ENCODE measurements around the gene GRAMD4.

The GRAMD4 gene

DNA sequence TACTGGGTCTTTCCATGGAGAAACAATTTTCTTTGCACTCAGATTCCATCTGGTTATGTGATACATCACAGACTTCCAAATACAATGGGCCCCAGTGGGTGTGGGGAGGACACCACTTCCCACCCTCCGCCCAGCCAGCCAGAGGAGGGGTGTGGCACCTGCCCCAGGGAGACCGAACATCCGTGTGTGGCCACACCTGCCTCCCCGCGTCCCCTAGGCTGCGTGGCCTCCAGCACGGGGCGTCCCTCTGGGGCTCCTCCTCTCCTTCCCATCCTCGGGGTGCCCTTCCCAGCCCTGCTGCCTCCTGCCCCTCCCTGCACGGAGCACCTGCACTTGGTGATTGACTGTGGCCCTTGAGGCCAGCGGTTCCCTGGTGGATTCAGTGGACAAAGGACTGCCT, 68.8 kb downstream of the GRAMD4 start:
- DNase-seq (ENCODE audit: low read depth): no peak

DNA sequence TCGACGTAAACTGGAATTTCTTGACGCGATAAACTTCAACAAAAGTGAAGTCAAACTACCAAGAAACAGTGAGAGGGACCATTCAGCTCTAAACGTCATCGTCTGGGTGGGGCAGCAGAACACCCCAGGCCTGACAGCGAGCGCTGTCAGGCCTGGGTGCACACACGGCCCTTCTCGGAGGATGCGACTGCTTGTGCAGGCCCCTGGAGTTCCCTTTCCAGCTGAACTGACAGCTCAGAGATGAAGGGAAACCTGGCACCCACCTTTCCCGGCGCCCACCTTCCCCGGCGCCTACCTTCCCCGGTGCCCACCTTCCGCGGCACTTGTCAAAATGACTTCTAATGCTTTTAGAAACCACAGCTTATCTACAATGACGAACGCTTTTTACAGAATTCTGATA, 70.0 kb downstream of the GRAMD4 start:
- no peak for DNase-seq (ENCODE audit: low read depth)

GRCh38 chr22:46691571-46691970, 71.4 kb downstream of the GRAMD4 start:
- DNase-seq (ENCODE audit: low read depth): no peak

DNA sequence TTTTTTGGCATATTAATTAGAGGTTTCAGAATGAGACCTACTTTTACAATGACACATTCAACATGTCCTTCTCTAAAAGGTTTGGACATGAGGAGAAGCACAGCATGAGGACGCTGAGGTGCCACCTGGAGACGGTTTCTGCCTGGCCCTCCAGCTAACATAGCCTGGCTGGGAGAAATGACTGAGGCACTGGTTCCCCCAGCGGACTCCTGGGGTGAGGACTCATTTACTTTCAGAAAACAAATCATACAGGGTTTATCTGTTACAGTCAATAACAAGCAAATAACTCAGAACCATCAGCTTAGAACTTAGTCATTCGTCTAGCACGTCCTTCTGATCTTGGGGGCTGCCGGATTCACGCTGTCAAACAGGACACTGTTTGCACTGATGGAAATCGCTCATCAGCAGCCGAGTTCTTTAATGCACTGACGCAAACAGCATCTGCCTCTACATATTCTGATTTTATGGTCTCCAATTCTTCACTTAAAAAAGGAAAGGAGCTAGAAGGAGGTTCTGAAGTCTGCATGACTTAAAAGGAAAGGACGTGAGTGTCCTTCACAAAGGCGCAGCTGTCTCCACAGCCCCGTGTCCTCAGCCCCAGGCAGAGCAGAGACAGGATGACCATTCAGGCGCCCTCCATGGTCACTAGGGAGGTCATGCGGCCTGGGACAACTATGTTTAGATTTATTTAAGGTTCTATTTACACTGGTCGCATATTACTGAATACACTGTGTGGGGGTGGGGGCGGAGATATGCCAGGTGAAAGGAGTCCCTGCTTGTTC, 73.6 kb downstream of the GRAMD4 start:
- DNase-seq (ENCODE audit: low read depth): no peak

DNA sequence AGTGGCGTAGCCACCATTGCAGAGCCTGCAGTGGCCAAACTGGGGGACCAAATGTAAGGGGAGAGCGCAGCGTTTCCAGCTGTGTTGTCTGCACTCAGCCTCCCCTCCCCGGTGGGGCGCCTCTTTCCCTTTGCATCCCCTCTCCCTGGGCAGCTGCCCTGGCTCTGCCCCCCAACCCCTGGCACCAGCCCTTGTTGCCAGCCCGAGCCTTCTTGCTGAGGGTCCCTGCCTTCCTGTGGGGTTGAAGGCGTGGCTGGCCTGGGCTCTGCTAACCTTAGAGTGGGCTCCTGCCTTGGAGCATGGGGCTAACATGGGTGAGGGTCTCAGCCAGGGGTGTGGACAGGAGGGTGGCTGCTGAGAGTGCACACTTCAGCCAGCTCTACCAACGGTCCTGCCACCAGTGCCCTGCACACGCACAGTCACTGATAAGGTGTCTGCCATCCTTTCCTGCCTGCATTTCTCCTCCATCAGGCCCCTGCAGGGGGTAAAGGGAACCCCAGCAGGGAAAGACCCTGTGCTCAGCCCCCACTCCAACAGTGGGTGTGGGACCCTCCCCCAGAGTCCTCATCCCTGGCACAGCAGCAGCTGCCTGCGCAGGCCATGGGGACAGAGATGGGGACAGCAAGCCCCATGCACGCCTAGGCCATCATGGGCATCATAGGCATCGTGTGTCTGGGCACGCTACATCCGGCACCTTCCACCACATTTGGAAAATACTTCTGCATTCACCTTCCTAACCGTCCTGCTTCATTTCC, 74.4 kb downstream of the GRAMD4 start:
- no peak for DNase-seq (ENCODE audit: low read depth)

DNA sequence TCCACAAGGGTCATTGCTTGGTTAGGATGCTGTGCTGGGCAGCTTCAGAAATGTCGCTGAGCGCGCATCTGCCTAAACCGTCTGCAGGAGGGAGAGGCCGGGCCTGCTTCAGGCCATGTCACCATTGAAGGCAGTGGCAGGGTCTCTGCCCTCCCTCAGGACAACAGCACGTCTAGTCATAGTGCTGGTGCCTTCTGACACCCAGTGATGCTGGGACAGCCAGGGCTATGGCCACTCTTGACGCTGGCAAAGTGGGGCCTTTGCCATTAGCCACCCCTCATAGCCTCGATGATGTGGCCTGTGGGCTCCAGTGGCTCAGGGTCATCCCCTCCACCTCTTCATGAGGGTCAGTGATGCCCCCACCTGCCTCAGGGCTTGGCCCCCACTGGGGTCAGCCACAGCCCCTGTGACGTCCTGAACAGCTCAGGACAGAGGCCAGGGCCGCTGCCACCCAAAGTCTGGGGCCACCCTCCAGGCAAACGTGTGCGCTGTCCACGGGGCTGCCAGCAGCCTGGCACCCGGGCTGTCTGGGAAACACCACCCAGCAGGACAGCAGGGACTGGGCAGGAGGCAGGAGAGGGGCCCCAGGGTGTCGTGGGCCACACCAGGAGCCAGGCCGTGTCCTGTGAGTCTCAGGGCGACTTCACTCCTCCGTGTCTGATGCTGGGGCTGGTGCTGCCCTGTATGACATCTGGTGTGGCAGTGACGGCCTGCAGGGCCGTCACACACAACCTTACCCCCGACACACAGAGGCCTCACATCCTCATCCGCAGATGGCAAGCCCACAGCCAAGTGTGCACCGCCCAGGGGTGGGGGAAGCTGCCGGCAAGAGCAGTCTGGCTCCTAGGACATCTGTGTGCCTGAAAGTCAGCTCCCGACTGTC, 75.4 kb downstream of the GRAMD4 start:
- no peak for DNase-seq (ENCODE audit: low read depth)

GRCh38 chr22:46696229-46696518, 76.0 kb downstream of the GRAMD4 start:
- no peak for DNase-seq (ENCODE audit: low read depth)

GRCh38 chr22:46696614-46697013, 76.4 kb downstream of the GRAMD4 start:
- DNase-seq (ENCODE audit: low read depth): no peak

DNA sequence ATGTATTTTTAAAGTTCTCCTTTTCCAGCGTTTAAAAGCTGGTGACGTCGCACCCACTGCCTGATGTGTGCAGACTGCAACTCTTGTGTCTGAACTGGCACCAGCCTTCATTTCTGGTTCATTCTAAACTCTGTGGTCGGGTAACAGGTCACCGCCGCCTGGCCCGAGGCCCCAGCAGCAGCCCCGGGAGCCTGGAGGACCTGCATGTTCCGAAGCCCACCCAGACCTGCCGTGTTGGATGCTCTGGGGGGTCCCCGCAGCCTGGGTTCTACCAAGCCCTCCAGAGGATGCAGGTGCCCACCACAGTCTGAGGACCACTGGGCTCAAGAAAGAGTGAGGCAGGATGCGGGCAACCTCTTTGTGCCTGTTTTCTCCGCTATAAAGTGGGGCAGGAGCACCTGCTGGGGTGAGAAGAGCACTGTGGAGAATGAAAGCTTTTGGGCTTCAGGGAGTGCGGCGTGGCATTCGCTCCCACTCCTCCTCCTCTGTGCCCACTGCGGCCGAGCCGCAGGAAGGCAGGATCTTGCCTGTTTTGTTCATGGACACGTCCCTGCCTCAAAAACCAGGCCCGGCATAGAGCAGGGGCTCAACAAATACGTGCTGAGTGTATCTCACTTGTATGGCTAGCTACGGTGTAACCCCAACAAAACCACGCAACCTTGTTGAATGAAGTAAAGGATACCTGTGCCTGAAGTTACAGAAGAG, 77.8 kb downstream of the GRAMD4 start:
- DNase-seq (ENCODE audit: low read depth): no peak

DNA sequence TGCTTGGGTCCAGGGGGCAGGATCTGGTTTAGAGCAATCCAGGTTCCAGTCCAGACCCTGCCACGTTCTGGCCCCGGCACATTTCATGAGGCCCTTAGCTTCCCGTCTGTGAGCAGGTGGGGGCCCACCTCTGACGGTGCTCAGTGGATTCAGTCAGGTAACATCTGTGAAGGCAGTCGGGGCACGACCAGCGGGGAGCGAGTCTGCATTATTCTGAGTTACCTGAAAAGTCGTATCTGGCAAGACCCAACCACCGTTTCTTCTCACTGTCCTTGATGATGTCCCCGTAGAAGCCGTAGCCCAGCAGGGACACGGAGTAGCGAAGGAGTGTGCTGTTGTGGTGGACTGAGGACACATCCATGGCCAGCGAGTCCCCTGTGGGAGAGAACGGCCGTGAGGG, 78.9 kb downstream of the GRAMD4 start:
- no peak for DNase-seq (ENCODE audit: low read depth)

- no peak for DNase-seq (ENCODE audit: low read depth)
Observed at GRCh38 chr22:46701262-46701661, 81.1 kb downstream of the GRAMD4 start.

DNA sequence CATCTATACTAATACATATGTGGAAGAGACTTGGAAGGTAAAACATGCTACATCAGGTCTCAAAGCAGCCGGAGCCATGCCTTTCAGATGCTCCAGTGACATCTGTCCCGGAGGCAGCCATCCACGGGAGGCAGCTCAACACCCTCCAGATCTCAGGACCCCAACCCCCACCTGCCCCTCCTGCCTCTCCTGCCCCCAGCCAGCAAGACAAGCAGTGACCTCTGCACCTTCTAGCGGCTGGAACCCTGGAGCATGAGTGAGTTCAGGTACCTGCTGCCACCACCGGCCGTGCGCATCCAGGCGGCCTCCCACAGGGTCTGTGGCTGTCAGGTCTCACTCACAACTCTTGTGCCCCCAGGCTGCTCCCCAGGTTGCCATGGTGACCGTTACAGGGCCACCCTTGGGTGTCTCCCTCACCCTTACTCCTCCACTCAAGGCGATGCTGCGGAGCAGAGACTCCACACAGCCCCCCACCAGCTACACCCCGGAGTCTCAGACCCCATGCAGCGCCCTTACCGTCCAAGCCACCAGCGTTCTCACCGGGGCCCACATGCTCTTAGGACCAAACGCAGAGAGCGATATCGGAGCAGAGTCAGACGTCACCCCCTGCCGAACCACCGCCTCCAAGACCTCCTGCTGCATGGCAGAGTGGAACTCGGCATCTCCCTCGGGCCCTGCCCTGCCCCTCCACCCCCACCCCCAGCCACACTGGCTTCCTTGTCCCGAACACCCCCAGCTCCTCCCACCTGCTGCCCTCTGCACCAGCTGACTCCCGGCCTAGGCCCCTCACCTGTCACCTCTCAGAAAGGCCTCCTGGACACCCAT, 83.2 kb downstream of the GRAMD4 start:
- no peak for DNase-seq (ENCODE audit: low read depth)

GRCh38 chr22:46703996-46704370, 83.8 kb downstream of the GRAMD4 start:
- no peak for DNase-seq (ENCODE audit: low read depth)

DNA sequence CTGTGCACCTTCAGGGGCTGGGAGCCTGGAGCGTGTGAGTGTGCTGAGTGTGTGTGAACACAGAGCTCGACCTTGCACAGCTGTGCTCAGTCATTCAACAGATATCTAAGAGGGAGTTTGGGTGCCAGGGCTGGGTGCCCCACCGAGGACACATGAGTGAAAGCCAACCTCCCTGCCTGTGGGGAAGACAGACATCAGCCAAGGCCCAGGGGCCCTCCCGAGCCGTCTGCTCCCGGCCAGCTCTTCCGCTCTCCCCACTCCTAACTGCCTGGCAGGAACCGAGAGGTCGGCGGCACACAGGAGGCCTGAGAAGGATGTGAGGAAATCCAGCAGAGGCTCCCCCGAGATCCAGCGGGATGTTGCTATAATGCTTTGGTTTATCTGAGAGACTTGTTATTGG, 85.9 kb downstream of the GRAMD4 start:
- no peak for DNase-seq (ENCODE audit: low read depth)

DNA sequence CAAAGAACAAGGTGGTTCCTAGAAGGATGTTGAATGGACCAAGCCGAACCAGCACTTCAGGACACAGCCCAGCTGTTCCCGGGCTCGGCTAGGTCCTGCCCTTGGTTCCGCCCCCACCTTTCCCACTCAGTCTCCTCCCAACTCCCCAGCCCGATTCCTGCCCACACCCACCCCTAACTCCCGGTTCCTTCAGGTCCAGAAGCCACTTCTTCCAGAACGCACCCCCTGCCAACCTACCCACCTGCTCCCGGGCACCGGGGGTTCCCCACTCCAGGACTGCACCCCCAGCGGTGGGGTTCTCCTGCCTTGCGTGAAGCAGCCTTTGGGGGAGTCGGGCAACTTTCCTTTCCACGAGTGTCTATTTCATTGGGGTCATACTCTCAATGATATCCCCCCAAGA, 87.1 kb downstream of the GRAMD4 start:
- DNase-seq (ENCODE audit: low read depth): no peak

GRCh38 chr22:46707827-46708570, 87.8 kb downstream of the GRAMD4 start:
- DNase-seq (ENCODE audit: low read depth): no peak

GRCh38 chr22:46708766-46709330, 88.7 kb downstream of the GRAMD4 start:
- no peak for DNase-seq (ENCODE audit: low read depth)

DNA sequence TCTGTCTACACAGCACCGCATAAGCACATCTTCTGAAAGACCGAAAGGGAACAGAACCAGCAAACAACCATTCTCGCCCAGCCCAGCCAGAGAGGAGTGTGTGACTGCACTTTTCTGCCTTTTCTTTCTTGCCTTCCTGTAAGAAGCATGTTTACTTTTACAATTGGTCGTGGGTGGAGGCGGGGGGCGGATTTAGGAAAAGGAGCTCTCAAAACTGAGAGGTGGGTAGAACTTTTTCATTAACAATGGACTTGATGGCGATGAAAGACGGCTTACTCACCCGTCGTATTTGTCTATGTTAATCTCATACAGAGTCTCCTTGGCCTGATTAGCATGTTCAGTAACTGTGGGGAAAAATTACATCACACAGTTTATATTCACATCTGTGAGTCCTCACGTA, 90.6 kb downstream of the GRAMD4 start:
- no peak for DNase-seq (ENCODE audit: low read depth)

DNA sequence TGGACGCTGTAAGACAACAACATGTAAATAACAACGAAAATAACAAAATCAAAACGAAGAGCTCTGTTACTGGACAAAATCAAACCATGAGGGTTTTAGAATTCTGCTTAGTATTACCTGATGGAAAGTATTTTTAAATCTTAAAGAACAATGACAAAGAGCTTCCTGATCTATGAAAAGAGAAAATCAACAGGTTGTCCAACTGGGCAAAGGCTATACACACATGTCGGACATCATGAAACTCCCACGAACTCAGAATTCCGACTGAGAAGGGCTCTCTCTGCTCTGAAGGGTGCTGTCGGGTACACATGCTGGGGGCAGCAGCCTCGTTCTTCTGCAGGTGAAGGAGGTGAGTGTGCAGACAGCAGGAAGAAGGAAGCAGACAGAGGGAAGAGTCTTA, 92.1 kb downstream of the GRAMD4 start:
- no peak for DNase-seq (ENCODE audit: low read depth)

DNA sequence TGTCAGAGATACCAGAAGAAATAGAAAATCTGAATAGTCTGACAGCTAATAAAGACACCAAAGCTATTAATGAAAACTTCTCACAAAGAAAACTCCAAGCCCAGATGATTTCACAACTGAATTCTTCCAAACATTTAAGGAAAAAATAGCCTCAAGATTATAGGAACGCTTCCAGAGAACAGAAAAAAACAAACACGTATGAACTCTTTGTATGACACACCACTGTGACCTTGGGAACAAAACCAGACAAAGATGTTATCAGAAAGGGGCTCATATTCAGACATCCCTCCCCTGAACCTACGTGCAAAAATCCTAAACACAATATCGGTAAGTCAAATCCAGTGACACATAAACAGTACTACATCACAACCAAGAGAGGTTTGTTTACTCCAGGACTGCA, 94.4 kb downstream of the GRAMD4 start:
- no peak for DNase-seq (ENCODE audit: low read depth)
